ACC112 (cell line): ENCODE results near the gene SGK1.

Experiments used
- H2AFZ ChIP-seq: fragments of 200-600 bp; sonication (generic); one replicate; pipeline ENCODE4 v1.6.0; 2017; ENCODE audit warnings: antibody characterized with exemption, low read length; ENCODE audit not compliant: unreplicated experiment
- H3K27ac ChIP-seq: fragments of 200-600 bp; sonication (generic); 2 replicates; pipeline ENCODE4 v1.5.1; 2014; ENCODE audit warnings: low read depth, mild to moderate bottlenecking, antibody characterized with exemption, low read length, moderate library complexity
- H3K27me3 ChIP-seq: fragments of 200-600 bp; sonication (generic); 2 replicates; pipeline ENCODE4 v1.6.1; 2014; ENCODE audit warnings: mild to moderate bottlenecking, antibody characterized with exemption, low read length, moderate library complexity, mixed read lengths; ENCODE audit not compliant: insufficient read depth
- H3K36me3 ChIP-seq: fragments of 200-600 bp; sonication (generic); 2 replicates; pipeline ENCODE4 v1.6.1; 2016; ENCODE audit warnings: mild to moderate bottlenecking, antibody characterized with exemption, low read length, moderate library complexity, mixed read lengths; ENCODE audit not compliant: insufficient read depth
- H3K4me1 ChIP-seq: fragments of 200-600 bp; sonication (generic); one replicate; pipeline ENCODE4 v1.6.1; 2016; ENCODE audit warnings: low read length, mixed read lengths; ENCODE audit not compliant: insufficient read depth, unreplicated experiment, control insufficient read depth
- H3K4me3 ChIP-seq: fragments of 200-600 bp; sonication (generic); 2 replicates; pipeline ENCODE4 v1.5.1; 2014; ENCODE audit warnings: mild to moderate bottlenecking, low read depth, low read length
- H3K79me2 ChIP-seq: fragments of 200-600 bp; sonication (generic); one replicate; pipeline ENCODE4 v1.6.0; 2016; ENCODE audit warnings: low read length; ENCODE audit not compliant: control insufficient read depth, unreplicated experiment, insufficient read depth

SGK1 gene

GRCh38 chr6:134347885-134348805, 30.2 kb upstream of the SGK1 start:
- Histone ChIP-seq H3K27me3 (no peaks in the 10 kb centered on the region), H2AFZ (no peak overlapping the region), H3K36me3 (no peaks in the 10 kb centered on the region), H3K4me1 (peaks cover 23% of the 10 kb centered on the region), H3K27ac (peak overlapping the region; percentile 91), H3K4me3 (peak overlapping the region; percentile 45), H3K79me2 (no peaks in the 10 kb centered on the region)

GRCh38 chr6:134346932-134347545, 29.1 kb upstream of the SGK1 start:
- no peak overlapping the region for H3K4me3 ChIP-seq
- no peak overlapping the region; the same call in 1 of the 2 replicates for H3K27ac ChIP-seq
- no peaks in the 10 kb centered on the region for H3K36me3 ChIP-seq
- no peaks in the 10 kb centered on the region for H3K27me3 ChIP-seq
- peaks cover 18% of the 10 kb centered on the region for H3K4me1 ChIP-seq
- no peaks in the 10 kb centered on the region for H3K79me2 ChIP-seq
- no peak overlapping the region for H2AFZ ChIP-seq

DNA sequence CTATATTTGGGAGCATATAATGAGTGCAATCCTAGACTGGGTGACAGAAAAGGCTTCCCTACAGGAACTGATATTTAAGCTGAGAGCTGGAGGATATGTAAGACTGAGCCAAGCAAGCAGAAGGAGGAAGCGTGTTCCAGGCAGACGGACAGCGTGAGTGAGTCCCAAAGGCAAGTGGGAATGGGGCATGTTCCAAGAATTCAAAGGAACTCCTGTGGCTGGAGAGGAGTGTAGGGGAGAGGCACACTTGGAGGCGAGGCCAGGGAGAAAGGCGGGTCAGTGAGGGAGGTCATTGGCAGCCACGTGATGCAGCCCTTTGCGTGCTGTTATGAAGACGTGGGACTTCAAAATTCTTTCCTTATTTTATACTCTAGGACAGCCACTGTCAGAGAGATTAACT, 27.9 kb upstream of the SGK1 start:
- H3K27ac ChIP-seq: no peak overlapping the region
- no peak overlapping the region for H3K4me3 ChIP-seq
- H3K36me3 ChIP-seq: no peaks in the 10 kb centered on the region
- no peaks in the 10 kb centered on the region for H3K27me3 ChIP-seq
- no peaks in the 10 kb centered on the region for H3K79me2 ChIP-seq
- H2AFZ ChIP-seq: no peak overlapping the region
- H3K4me1 ChIP-seq: peaks cover 21% of the 10 kb centered on the region

DNA sequence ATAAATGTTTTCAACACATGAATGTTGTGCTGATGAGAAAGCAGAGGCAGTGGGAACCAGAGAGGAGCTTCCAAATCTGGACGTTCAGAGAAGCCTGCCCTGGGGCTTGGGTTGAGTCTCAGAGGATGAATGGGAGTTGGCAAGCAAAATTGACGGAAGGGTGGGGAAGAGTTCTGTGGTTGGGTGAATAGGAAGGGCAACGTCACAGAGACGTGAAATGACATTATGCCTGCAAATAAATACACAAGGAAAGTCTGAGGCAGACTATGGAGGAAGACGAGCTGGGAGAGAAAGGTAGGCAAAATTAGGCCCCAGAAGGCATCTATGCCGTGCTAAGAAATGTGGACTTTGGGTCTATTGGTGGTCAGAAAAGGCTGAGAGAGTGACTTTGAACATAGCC, 25.2 kb upstream of the SGK1 start:
- H3K4me3 ChIP-seq: no peak overlapping the region
- no peaks in the 10 kb centered on the region for H3K27me3 ChIP-seq
- no peak overlapping the region for H3K27ac ChIP-seq
- no peaks in the 10 kb centered on the region for H3K79me2 ChIP-seq
- H3K4me1 ChIP-seq: peaks cover 15% of the 10 kb centered on the region
- no peak overlapping the region for H2AFZ ChIP-seq
- no peaks in the 10 kb centered on the region for H3K36me3 ChIP-seq

DNA sequence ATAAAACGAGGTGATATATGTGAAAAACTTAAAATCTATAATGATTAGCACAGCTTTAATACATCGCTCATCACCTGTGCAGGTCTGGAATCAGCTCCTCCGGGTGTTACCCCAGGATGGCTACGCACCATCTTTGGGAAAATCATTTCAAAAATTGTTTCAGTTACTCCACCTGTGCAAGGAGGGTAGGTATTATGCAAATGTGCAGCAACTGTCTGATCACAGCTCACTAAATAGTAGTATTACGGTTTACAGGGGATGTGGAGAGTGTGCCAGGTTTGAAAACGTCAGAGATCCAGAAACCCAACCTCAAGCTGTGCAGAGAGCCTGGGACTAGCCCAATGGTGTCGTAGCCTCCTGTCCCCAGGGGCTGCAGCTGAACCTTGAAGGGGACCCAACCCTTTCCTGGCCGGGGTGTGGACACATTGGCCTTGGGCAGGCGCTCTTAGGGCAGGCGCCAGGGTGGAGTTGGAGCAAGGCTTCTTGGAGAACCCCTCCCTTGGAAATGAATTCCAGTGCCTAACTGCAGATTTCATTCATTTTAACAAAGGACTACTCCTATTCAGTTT, 24.2 kb upstream of the SGK1 start:
- H3K27ac ChIP-seq: no peak overlapping the region
- no peaks in the 10 kb centered on the region for H3K27me3 ChIP-seq
- peaks cover 9% of the 10 kb centered on the region for H3K4me1 ChIP-seq
- H2AFZ ChIP-seq: no peak overlapping the region
- H3K79me2 ChIP-seq: no peaks in the 10 kb centered on the region
- no peak overlapping the region for H3K4me3 ChIP-seq
- H3K36me3 ChIP-seq: no peaks in the 10 kb centered on the region

DNA sequence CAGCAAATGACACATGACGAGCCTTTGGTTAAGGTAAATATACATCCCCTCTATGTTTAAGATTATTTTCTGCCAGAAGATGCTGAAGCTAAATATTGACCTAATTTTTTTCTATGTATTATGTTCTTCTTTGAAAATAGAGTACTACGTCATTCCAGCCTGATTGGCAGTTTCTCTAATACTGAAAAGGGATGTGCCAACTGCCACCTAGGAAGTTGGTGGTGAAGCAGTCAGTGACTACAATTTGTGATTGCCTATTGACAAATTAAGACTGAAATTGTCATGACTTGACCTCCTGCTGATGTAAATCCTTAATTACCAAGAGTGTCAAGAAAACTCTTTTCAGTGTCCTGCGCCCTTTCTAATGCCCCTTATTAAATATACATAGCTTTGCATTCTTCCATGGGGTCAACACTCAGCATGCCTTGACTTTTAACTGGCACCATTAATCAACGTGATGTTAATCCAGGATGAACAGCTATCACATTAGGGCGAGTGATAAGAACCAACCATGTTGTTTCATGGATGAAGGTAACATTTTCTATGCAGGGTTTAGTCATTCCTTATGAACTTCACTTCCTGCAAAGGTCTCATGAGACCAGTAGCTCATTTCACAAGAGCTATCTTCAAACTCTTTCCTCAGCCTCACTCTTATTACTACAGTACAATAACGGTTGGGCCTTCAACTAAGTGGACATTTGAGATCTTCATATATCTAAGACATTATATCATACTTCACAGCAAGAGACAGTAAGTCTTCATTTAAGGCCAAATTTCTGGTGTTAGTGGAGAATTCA, 22.5 kb upstream of the SGK1 start:
- Histone ChIP-seq H3K79me2 (no peaks in the 10 kb centered on the region), H3K4me3 (no peak overlapping the region), H3K4me1 (peaks cover 9% of the 10 kb centered on the region), H3K36me3 (no peaks in the 10 kb centered on the region), H3K27ac (no peak overlapping the region), H2AFZ (no peak overlapping the region), H3K27me3 (no peaks in the 10 kb centered on the region)

DNA sequence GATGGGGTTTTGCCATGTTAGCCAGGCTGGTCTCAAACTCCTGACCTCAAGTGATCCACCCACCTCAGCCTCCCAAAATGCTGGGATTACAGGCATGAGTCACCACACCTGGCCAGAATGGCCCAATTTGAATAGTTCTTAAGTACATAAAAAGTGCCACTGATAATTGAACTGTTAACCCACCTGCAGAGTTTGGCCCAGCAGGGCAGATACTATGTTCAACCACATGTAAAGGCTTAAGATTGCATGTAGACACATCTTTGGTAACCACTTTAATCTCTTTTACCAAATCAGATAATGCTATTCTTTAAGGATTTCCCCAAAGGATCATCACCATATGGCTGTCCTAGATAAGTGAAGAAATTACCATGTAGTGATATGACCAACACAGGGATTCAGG, 21.3 kb upstream of the SGK1 start:
- H2AFZ ChIP-seq: no peak overlapping the region
- H3K4me1 ChIP-seq: peaks cover 9% of the 10 kb centered on the region
- no peak overlapping the region for H3K27ac ChIP-seq
- H3K4me3 ChIP-seq: no peak overlapping the region
- no peaks in the 10 kb centered on the region for H3K27me3 ChIP-seq
- H3K79me2 ChIP-seq: no peaks in the 10 kb centered on the region
- no peaks in the 10 kb centered on the region for H3K36me3 ChIP-seq

GRCh38 chr6:134331256-134331655, 13.3 kb upstream of the SGK1 start:
- no peak overlapping the region for H3K4me3 ChIP-seq
- no peak overlapping the region for H2AFZ ChIP-seq
- no peaks in the 10 kb centered on the region for H3K79me2 ChIP-seq
- H3K4me1 ChIP-seq: no peaks in the 10 kb centered on the region
- H3K27me3 ChIP-seq: no peaks in the 10 kb centered on the region
- no peak overlapping the region for H3K27ac ChIP-seq
- no peaks in the 10 kb centered on the region for H3K36me3 ChIP-seq

DNA sequence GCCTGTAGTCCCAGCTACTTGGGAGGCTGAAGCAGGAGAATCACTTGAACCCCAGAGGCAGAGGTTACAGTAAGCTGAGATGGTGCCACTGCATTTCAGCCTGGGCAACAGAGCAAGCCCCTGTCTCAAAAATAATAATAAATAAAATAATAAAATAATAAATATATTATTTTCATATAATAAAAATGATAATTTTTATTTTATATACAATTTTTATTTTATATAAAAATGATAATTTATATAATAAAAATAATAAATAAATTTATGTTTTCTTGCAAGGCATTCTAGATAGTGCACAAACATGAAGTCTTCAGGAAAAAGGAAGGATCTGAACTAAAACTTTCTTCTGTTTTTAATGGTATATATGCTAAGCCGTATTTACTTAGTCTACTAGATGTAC, 12.6 kb upstream of the SGK1 start:
- Histone ChIP-seq H2AFZ (no peak overlapping the region), H3K4me1 (no peaks in the 10 kb centered on the region), H3K79me2 (no peaks in the 10 kb centered on the region), H3K4me3 (no peak overlapping the region), H3K27me3 (no peaks in the 10 kb centered on the region), H3K27ac (no peak overlapping the region), H3K36me3 (no peaks in the 10 kb centered on the region)

- Histone ChIP-seq H3K79me2 (no peaks in the 10 kb centered on the region), H3K27ac (no peak overlapping the region), H3K4me3 (no peak overlapping the region), H3K36me3 (no peaks in the 10 kb centered on the region), H3K27me3 (no peaks in the 10 kb centered on the region), H3K4me1 (no peaks in the 10 kb centered on the region), H2AFZ (no peak overlapping the region)
Observed at GRCh38 chr6:134328792-134329191, 10.9 kb upstream of the SGK1 start.
